ENCODE measurements around the gene RBM47. TPM values are rescaled to one million over a fixed set of nuclear protein-coding genes. Genes with fewer than 3 reads are reported as not detected.

Gene RBM47
- total RNA-seq, 1 donor from 2014 or later: 7.1 TPM

GRCh38 chr4:40587351-40587750, 42.3 kb downstream of the RBM47 start:
- Histone ChIP-seq H3K9me3 (no peaks in the 10 kb centered on the region), H3K36me3 (no peaks in the 10 kb centered on the region), H3K4me1 (no peaks in the 10 kb centered on the region), H3K27ac (peak overlapping the region in 1 of 2 donors; percentile 20), H3K4me3 (no peak overlapping the region), H3K27me3 (no peaks in the 10 kb centered on the region)
- intact Hi-C loops (cut with DNase I): no loop called here
- TF ChIP-seq CTCF (IDR thresholded peaks at IDR 0.05): no peak
- no peak for DNase-seq (ENCODE audit: low spot score in 2 of 2)

GRCh38 chr4:40586729-40587128, 42.9 kb downstream of the RBM47 start:
- Histone ChIP-seq H3K9me3 (no peaks in the 10 kb centered on the region), H3K27ac (peak overlapping the region in 1 of 2 donors; percentile 20), H3K36me3 (no peaks in the 10 kb centered on the region), H3K27me3 (no peaks in the 10 kb centered on the region), H3K4me3 (no peak overlapping the region), H3K4me1 (no peaks in the 10 kb centered on the region)
- no peak for TF ChIP-seq CTCF (IDR thresholded peaks at IDR 0.05)
- no peak for DNase-seq (ENCODE audit: low spot score in 2 of 2)
- intact Hi-C loops (cut with DNase I): no loop called here

- Histone ChIP-seq H3K4me3 (no peak overlapping the region), H3K27me3 (no peaks in the 10 kb centered on the region), H3K9me3 (no peaks in the 10 kb centered on the region), H3K4me1 (no peaks in the 10 kb centered on the region), H3K27ac (no peak overlapping the region), H3K36me3 (no peaks in the 10 kb centered on the region)
- no peak for DNase-seq (ENCODE audit: low spot score in 2 of 2)
- no peak for TF ChIP-seq CTCF (IDR thresholded peaks at IDR 0.05)
- intact Hi-C loops (cut with DNase I): no loop called here
These were observed 43.6 kb downstream of the RBM47 start for GRCh38 chr4:40586034-40586433.

- H3K27me3 ChIP-seq: no peaks in the 10 kb centered on the region
- no peak overlapping the region for H3K4me3 ChIP-seq
- no peaks in the 10 kb centered on the region for H3K9me3 ChIP-seq
- H3K36me3 ChIP-seq: no peaks in the 10 kb centered on the region
- no peak overlapping the region for H3K27ac ChIP-seq
- TF ChIP-seq CTCF (IDR thresholded peaks at IDR 0.05): no peak
- intact Hi-C loops (cut with DNase I): no loop called here
- no peak for DNase-seq (ENCODE audit: low spot score in 2 of 2)
- no peaks in the 10 kb centered on the region for H3K4me1 ChIP-seq
These were observed 44.4 kb downstream of the RBM47 start for GRCh38 chr4:40585201-40585799.

- Histone ChIP-seq H3K4me1 (peaks cover 0 to under 1% of the 10 kb centered on the region in 2 donors), H3K36me3 (no peaks in the 10 kb centered on the region), H3K9me3 (no peaks in the 10 kb centered on the region), H3K4me3 (no peak overlapping the region), H3K27me3 (no peaks in the 10 kb centered on the region), H3K27ac (no peak overlapping the region)
- no peak for DNase-seq (ENCODE audit: low spot score in 2 of 2)
- TF ChIP-seq CTCF (IDR thresholded peaks at IDR 0.05): no peak
- intact Hi-C loops (cut with DNase I): no loop called here
These were observed 45.0 kb downstream of the RBM47 start for GRCh38 chr4:40584517-40585141.

All from ascending aorta (tissue), 2 donors.